Esophagus squamous epithelium (tissue), 4 donors: ENCODE measurements around the gene MAML3.

Experiments
- CTCF ChIP-seq, 6 experiments: fragments of 450-650 bp in 4 of 6; fragments of 200-600 bp in 2 of 6; sonication (generic) in 2 of 6; IDR thresholded peaks; one replicate each; pipeline ENCODE4 v1.5.1; 2016 to 2019; ENCODE audit warnings: antibody characterized with exemption in 6 of 6, mild to moderate bottlenecking in 4 of 6, moderate library complexity in 4 of 6
- POLR2A ChIP-seq, 4 donors: fragments of 450-650 bp; IDR thresholded peaks; one replicate each; pipeline ENCODE4 v1.6.1; 2017; ENCODE audit warnings: antibody characterized with exemption in 4 of 4, mild to moderate bottlenecking in 4 of 4, moderate library complexity in 3 of 4

GRCh38 chr4:139700568-139700967, 453.4 kb downstream of the MAML3 start:
- TF ChIP-seq CTCF (IDR thresholded peaks at IDR 0.05), result no peak
- no peak for TF ChIP-seq POLR2A (IDR thresholded peaks at IDR 0.05)
